ENCODE measurements around the gene CIPC. TPM values are rescaled to one million over a fixed set of nuclear protein-coding genes. Genes with fewer than 3 reads are reported as not detected.

The CIPC gene
- total and polyA plus RNA-seq, 9 of the 15 experiments (the other 6 are each of a cell fraction or from before 2014, with no cell fraction given), result 5.0 to 16.9 (median 10.7) TPM

- TF ChIP-seq HDAC1 (IDR thresholded peaks at IDR 0.05) (peak in 1 of 2 experiments; percentile 67; a peak in 2 of 4 replicates), MGA (IDR thresholded peaks at IDR 0.05) (peak; percentile 84)
Measured at GRCh38 chr14:77097006-77097699, 905 bp upstream of the CIPC start (continued).
